GM18526 (cell line): ENCODE data around the gene DICER1.

Experiments
- POLR2A ChIP-seq: IDR thresholded peaks from 3 replicates; pipeline ENCODE4 v1.6.1; 2011; ENCODE audit not compliant: insufficient read length; ENCODE audit errors: extremely low read depth

Gene DICER1

DNA sequence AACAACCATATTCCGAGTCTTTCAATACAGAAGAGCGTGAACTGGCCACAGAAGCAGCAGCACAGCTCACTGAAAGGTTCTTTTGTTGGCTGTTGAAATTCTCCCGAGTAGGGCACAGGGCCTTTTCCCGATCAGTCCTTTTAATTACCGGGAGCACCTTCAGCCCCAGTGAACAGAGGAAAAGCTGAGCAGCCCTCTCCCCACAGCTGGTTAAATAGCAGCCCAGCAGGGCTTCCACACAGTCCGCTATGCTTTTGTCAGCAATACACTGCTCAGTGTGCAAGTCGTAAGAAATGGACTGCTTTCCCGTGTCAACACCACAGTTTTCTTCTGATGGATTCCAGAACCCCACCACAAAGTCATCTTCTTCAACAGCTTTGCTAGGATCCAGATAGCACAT, 61.3 kb downstream of the DICER1 start:
- TF ChIP-seq POLR2A = no peak

- TF ChIP-seq POLR2A = no peak
Observed at GRCh38 chr14:95092723-95093122, 64.6 kb downstream of the DICER1 start.

GRCh38 chr14:95091581-95091980, 65.7 kb downstream of the DICER1 start:
- TF ChIP-seq POLR2A = no peak

DNA sequence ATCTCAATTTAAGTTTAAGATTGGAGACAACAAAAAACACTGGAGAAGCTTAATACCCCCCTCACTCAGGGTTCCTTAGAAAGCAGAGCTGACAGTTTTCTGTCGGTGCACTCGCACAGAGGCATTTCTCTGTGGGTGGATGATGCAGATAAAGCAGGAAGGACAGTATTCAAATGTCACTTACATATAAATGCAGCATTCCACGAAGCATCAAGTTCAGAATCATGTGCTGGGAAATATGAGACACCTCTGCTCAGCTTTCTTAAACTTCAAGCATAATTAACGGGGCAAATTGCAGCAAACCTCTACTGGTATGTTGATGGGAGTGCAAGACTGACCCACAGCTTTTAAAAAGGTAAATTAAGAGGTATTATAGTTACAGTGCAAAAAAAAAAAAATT, 68.7 kb downstream of the DICER1 start:
- no peak for TF ChIP-seq POLR2A

GRCh38 chr14:95087619-95088018, 69.7 kb downstream of the DICER1 start:
- no peak for TF ChIP-seq POLR2A

DNA sequence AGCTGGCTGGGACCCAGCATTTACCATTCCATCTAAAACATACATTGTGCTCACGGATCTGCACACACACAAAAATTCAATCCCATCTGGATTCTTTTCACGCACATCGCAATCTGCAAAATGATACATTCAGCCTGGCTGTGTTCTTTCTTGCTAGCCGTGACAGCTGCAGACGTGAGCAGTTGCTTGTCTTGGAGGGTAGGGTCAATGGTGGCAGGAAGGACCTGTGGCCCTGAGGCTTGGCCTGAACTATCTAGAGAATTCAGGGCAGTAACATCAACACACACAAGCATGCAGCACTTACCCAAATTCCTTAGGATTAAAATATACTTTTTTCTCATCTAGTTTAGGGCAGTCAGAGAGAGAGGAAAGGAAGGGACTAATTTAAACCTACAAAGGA, 72.0 kb downstream of the DICER1 start:
- TF ChIP-seq POLR2A = no peak

DNA sequence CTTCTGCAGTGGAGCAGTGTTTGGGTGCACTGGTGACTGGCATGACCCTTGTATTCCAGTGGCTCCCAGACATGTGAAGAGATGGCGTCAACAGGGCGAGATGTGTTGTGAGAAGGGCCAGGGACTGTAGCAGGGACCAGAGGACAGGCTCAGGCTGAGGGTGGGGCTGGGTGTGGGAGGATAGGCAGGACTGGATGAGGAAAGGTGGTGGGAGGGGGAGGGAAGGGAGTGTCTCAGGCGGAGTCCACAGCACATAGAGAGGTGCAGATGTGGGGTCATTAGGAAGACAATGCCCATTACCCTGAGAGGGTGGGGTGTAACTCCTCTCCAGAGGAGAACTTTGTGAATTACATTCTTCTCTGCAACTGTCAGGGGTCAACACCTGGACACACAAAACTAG, 78.5 kb downstream of the DICER1 start:
- TF ChIP-seq POLR2A = no peak

- no peak for TF ChIP-seq POLR2A
Observed at GRCh38 chr14:95077345-95077744, 80.0 kb downstream of the DICER1 start.

- no peak for TF ChIP-seq POLR2A
Observed at GRCh38 chr14:95075789-95076188, 81.5 kb downstream of the DICER1 start.

DNA sequence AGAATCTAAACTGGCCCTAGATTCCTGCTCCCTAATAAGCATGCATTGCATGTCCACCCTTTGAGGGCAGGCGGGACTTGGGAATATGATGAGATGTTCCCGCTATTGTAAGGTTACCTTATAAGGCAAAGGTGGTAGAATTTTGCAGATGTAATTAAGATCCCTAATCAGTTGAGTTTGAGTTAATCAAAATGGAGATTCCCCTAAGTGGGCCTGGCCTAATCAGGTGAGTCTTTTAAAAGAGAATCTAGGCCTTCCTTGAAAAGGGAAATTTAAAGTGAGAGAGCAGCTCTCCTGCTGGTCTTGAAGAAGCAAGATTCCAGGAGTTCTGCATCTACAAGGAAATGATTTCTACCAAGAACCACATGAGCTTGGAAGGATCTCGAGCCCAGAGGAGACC, 83.4 kb downstream of the DICER1 start:
- no peak for TF ChIP-seq POLR2A

DNA sequence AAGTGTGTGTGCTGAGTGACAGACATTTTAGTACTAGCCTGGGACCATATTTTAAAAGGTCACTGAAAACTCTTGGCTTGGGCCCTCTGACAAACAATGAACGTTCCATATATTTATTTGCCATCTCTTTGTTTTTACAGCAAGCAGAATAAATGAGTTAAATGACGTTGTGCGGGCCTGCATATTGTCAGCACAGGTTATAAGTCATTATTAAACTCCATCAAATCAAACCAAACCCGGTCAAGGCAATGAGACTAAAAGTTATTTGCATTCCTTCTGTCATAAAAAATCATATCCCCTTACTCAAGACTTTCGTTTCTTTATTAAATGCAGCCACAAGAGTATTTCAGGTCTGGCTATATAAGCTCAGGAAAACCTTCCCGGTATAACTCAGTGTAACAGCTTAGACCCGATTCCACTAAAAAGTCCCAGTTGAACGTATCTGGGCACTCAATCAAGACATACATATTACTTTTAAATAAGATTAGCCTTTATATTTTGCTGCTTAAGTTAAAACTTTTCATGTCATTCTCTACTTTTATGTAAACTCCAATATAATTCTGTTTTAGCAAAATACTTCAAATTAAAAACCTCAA, 84.9 kb downstream of the DICER1 start:
- no peak for TF ChIP-seq POLR2A

- TF ChIP-seq POLR2A = no peak
Observed at GRCh38 chr14:95071649-95072280, 85.6 kb downstream of the DICER1 start.

DNA sequence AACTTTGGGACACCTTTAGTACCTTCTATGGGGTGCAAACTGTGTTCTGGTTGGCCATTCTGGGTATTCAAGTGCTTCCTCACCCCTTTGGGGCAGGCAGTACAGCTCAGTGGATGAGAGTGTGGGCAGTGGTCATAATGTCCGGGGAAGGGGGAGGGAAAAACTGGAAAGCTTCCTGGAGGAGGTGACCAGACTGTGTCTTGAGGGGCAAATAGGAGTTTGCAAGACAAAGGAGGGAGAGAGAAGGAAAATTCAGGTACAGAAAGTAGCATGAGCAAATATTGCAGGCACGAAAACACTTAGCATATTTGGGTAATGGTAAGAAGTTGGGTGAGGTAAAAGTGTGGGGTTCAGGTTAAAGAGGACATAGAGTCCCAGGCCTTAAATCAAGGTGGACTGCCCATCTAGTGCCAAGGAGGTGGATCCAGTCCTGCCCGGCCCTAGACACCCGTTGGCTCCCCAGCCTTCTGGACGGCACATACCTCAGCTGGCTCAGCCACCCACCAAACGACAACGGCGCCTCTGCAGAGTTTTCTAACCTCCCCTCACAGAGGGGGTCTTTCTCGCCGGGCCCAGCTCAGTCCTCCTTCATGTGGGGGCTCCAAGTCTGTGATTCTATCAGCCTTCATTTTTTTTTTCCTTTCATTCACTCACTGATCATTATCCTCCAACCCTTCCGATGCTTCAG, 86.4 kb downstream of the DICER1 start:
- no peak for TF ChIP-seq POLR2A

DNA sequence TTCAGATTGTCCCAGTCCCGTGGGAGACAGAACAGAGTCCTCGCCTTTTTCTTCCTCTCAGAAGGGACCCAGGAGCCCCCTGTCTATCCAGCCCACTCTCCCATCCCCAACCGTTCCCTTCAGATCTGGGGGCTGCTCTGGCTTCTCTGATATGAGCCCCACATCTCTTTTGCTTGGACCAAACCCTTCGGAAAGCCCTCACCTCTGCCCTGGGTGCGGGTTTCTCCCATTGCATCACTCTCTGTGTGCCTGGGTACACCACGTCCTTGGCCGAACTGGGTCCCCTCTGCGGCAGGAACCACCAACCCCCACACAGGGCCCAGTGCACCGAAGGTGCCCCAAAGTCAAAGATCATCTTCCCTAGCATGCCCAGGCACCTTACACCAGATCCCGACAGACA, 87.8 kb downstream of the DICER1 start:
- no peak for TF ChIP-seq POLR2A

GRCh38 chr14:95069018-95069417, 88.3 kb downstream of the DICER1 start:
- TF ChIP-seq POLR2A = no peak

GRCh38 chr14:95068521-95068920, 88.8 kb downstream of the DICER1 start:
- no peak for TF ChIP-seq POLR2A

GRCh38 chr14:95068080-95068479, 89.2 kb downstream of the DICER1 start:
- TF ChIP-seq POLR2A = no peak
